Activated naive CD8-positive, alpha-beta T cell (primary cell): ENCODE results near the gene ZNF594.

Experiments
- H3K27ac Mint-ChIP-seq: one replicate; pipeline ENCODE4 v1.8.0; 2021; ENCODE audit warnings: mixed read lengths
- H3K27me3 Mint-ChIP-seq: one replicate; pipeline ENCODE4 v1.8.0; 2021; ENCODE audit warnings: mixed read lengths
- H3K36me3 Mint-ChIP-seq: one replicate; pipeline ENCODE4 v1.8.0; 2021; ENCODE audit warnings: mixed read lengths
- H3K4me1 Mint-ChIP-seq: one replicate; pipeline ENCODE4 v1.8.0; 2021; ENCODE audit warnings: low read depth, mixed read lengths
- H3K4me3 Mint-ChIP-seq: one replicate; pipeline ENCODE4 v1.8.0; 2021; ENCODE audit warnings: mild to moderate bottlenecking, mixed read lengths
- H3K9me3 Mint-ChIP-seq: one replicate; pipeline ENCODE4 v1.8.0; 2021; ENCODE audit warnings: low read depth, mixed read lengths

Gene ZNF594

GRCh38 chr17:5211458-5211857 lies 19.8 kb upstream of the ZNF594 start:
- no peaks in the 10 kb centered on the region for H3K27me3 Mint-ChIP-seq
- no peaks in the 10 kb centered on the region for H3K9me3 Mint-ChIP-seq
- peak overlapping the region; percentile 59 for H3K27ac Mint-ChIP-seq
- H3K4me3 Mint-ChIP-seq: no peak overlapping the region
- peaks cover 21% of the 10 kb centered on the region for H3K4me1 Mint-ChIP-seq
- H3K36me3 Mint-ChIP-seq: peaks cover 6% of the 10 kb centered on the region

GRCh38 chr17:5210614-5211252 lies 19.1 kb upstream of the ZNF594 start:
- Mint-ChIP-seq H3K36me3 (peaks cover 6% of the 10 kb centered on the region), H3K9me3 (no peaks in the 10 kb centered on the region), H3K4me1 (peaks cover 21% of the 10 kb centered on the region), H3K27me3 (no peaks in the 10 kb centered on the region), H3K27ac (peak overlapping the region; percentile 59), H3K4me3 (peak overlapping the region; percentile 38)

- Mint-ChIP-seq H3K9me3 (no peaks in the 10 kb centered on the region), H3K4me1 (peaks cover 21% of the 10 kb centered on the region), H3K27me3 (no peaks in the 10 kb centered on the region), H3K27ac (no peak overlapping the region), H3K4me3 (no peak overlapping the region), H3K36me3 (peaks cover 6% of the 10 kb centered on the region)
Measured at GRCh38 chr17:5210091-5210490, 18.4 kb upstream of the ZNF594 start.

- Mint-ChIP-seq H3K27ac (no peak overlapping the region), H3K36me3 (peaks cover 6% of the 10 kb centered on the region), H3K27me3 (no peaks in the 10 kb centered on the region), H3K4me1 (peaks cover 21% of the 10 kb centered on the region), H3K4me3 (no peak overlapping the region), H3K9me3 (no peaks in the 10 kb centered on the region)
Measured at GRCh38 chr17:5209396-5209795, 17.7 kb upstream of the ZNF594 start.

GRCh38 chr17:5203908-5204294 lies 12.2 kb upstream of the ZNF594 start:
- H3K4me3 Mint-ChIP-seq: no peak overlapping the region
- H3K27ac Mint-ChIP-seq: no peak overlapping the region
- no peaks in the 10 kb centered on the region for H3K9me3 Mint-ChIP-seq
- no peaks in the 10 kb centered on the region for H3K27me3 Mint-ChIP-seq
- H3K36me3 Mint-ChIP-seq: peaks cover 14% of the 10 kb centered on the region
- peaks cover 6% of the 10 kb centered on the region for H3K4me1 Mint-ChIP-seq

GRCh38 chr17:5203178-5203907 lies 11.7 kb upstream of the ZNF594 start:
- H3K4me3 Mint-ChIP-seq: no peak overlapping the region
- H3K9me3 Mint-ChIP-seq: no peaks in the 10 kb centered on the region
- no peaks in the 10 kb centered on the region for H3K27me3 Mint-ChIP-seq
- no peak overlapping the region for H3K27ac Mint-ChIP-seq
- peaks cover 11% of the 10 kb centered on the region for H3K36me3 Mint-ChIP-seq
- H3K4me1 Mint-ChIP-seq: peaks cover 10% of the 10 kb centered on the region

GRCh38 chr17:5201011-5201410 lies 9.3 kb upstream of the ZNF594 start:
- Mint-ChIP-seq H3K4me1 (peaks cover 17% of the 10 kb centered on the region), H3K9me3 (no peaks in the 10 kb centered on the region), H3K27ac (no peak overlapping the region), H3K27me3 (no peaks in the 10 kb centered on the region), H3K36me3 (peaks cover 8% of the 10 kb centered on the region), H3K4me3 (no peak overlapping the region)

GRCh38 chr17:5200360-5200759 lies 8.7 kb upstream of the ZNF594 start:
- Mint-ChIP-seq H3K27ac (no peak overlapping the region), H3K4me1 (peaks cover 17% of the 10 kb centered on the region), H3K36me3 (peaks cover 8% of the 10 kb centered on the region), H3K27me3 (no peaks in the 10 kb centered on the region), H3K9me3 (no peaks in the 10 kb centered on the region), H3K4me3 (no peak overlapping the region)

GRCh38 chr17:5198472-5198871 lies 6.8 kb upstream of the ZNF594 start:
- no peaks in the 10 kb centered on the region for H3K9me3 Mint-ChIP-seq
- no peaks in the 10 kb centered on the region for H3K27me3 Mint-ChIP-seq
- H3K4me3 Mint-ChIP-seq: no peak overlapping the region
- peak overlapping the region; percentile 28 for H3K27ac Mint-ChIP-seq
- H3K4me1 Mint-ChIP-seq: peaks cover 14% of the 10 kb centered on the region
- H3K36me3 Mint-ChIP-seq: peaks cover 2% of the 10 kb centered on the region

GRCh38 chr17:5194346-5194745 lies 2.7 kb upstream of the ZNF594 start:
- no peak overlapping the region for H3K4me3 Mint-ChIP-seq

GRCh38 chr17:5184288-5184687 lies 7.4 kb downstream of the ZNF594 start:
- peaks cover 30% of the 10 kb centered on the region for H3K9me3 Mint-ChIP-seq

More at GRCh38 chr17:5194346-5194745, 2.7 kb upstream of the ZNF594 start:
- Mint-ChIP-seq H3K9me3 (no peaks in the 10 kb centered on the region), H3K36me3 (peaks cover 4% of the 10 kb centered on the region), H3K27ac (no peak overlapping the region), H3K27me3 (no peaks in the 10 kb centered on the region), H3K4me1 (peaks cover 36% of the 10 kb centered on the region)

GRCh38 chr17:5183410-5183793 lies 8.3 kb downstream of the ZNF594 start:
- no peaks in the 10 kb centered on the region for H3K27me3 Mint-ChIP-seq
- H3K36me3 Mint-ChIP-seq: peaks cover 58% of the 10 kb centered on the region
- no peak overlapping the region for H3K27ac Mint-ChIP-seq
- H3K4me1 Mint-ChIP-seq: peaks cover 2% of the 10 kb centered on the region
- H3K4me3 Mint-ChIP-seq: no peak overlapping the region
- H3K9me3 Mint-ChIP-seq: peaks cover 33% of the 10 kb centered on the region

More at GRCh38 chr17:5184288-5184687, 7.4 kb downstream of the ZNF594 start:
- H3K4me3 Mint-ChIP-seq: no peak overlapping the region
- H3K4me1 Mint-ChIP-seq: peaks cover 2% of the 10 kb centered on the region
- peaks cover 55% of the 10 kb centered on the region for H3K36me3 Mint-ChIP-seq
- no peaks in the 10 kb centered on the region for H3K27me3 Mint-ChIP-seq
- no peak overlapping the region for H3K27ac Mint-ChIP-seq

- no peaks in the 10 kb centered on the region for H3K27me3 Mint-ChIP-seq
- no peaks in the 10 kb centered on the region for H3K4me1 Mint-ChIP-seq
- H3K4me3 Mint-ChIP-seq: no peak overlapping the region
- H3K27ac Mint-ChIP-seq: peak overlapping the region; percentile 64
- H3K9me3 Mint-ChIP-seq: peaks cover 33% of the 10 kb centered on the region
- H3K36me3 Mint-ChIP-seq: peaks cover 56% of the 10 kb centered on the region
Measured at GRCh38 chr17:5182597-5183409, 8.9 kb downstream of the ZNF594 start.

- H3K27me3 Mint-ChIP-seq: no peaks in the 10 kb centered on the region
- no peak overlapping the region for H3K4me3 Mint-ChIP-seq
- H3K9me3 Mint-ChIP-seq: peaks cover 27% of the 10 kb centered on the region
- H3K4me1 Mint-ChIP-seq: no peaks in the 10 kb centered on the region
- peaks cover 49% of the 10 kb centered on the region for H3K36me3 Mint-ChIP-seq
- H3K27ac Mint-ChIP-seq: no peak overlapping the region
Measured at GRCh38 chr17:5181509-5182305, 10.0 kb downstream of the ZNF594 start.
